ENCODE results near the gene THOC7. TPM values are rescaled to one million over a fixed set of nuclear protein-coding genes. Genes with fewer than 3 reads are reported as not detected.

THOC7 gene
- total and polyA plus RNA-seq, 2 of the 4 experiments (the other 2 are of a cell fraction): 25.8 to 55.9 TPM

DNA sequence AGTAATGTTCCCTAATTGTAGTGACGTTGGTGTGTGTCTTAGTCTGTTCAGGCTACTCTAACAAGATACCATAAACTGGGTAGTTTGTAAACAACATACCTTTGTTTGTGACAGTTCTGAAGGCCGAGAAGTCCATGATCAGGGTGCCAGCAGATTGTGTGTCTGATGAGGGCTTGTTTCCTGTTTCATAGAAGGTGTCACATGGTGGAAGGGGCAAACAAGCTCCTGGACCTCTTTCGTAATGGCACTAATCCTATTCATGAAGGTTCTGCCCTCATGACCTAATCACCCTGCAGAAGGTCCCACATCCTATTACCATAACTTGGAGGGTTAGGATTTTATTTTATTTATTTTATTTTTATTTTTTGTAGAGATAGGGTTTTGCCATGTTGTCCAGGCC, 11.2 kb upstream of the THOC7 start:
- Histone ChIP-seq H3K79me1 (ENCODE audit: low read depth in 1 of 2, low read length in 2 of 2) (peaks cover 48 to 72% of the 10 kb centered on the region in 2 experiments), H4K20me1 (ENCODE audit: insufficient read depth, low read length) (peaks cover 56% of the 10 kb centered on the region; the same call in 1 of the 2 replicates)
- POLR2A ChIA-PET (ENCODE audit: unreplicated experiment): no interaction called here

More for the DNA sequence above, 11.2 kb upstream of the THOC7 start:
- in situ Hi-C loops (cut with MboI; ENCODE audit: low sequenced_read_pairs) (no loop called here), dilution Hi-C loops (cut with HindIII; ENCODE audit: low sequenced_read_pairs, unreplicated experiment) (no loop called here), intact Hi-C loops (cut with micrococcal nuclease) (loop anchor here (5.0 kb wide), 1 partner anchor 38 kb away; the partner anchor contains the start of gene SCAANT1)
- H3K14ac ChIP-seq (replicated peaks; ENCODE audit: low read depth, low read length): no peak overlapping the region
- ATAC-seq (ENCODE audit: low read depth): no peak
- no peak overlapping the region for H2AFZ ChIP-seq (replicated peaks; ENCODE audit: low read length, poor library complexity)
- no peak overlapping the region for H3K56ac ChIP-seq (ENCODE audit: extremely low read depth, insufficient read depth, low read length)
- H3K9ac ChIP-seq (ENCODE audit: low read depth, low read length): no peak overlapping the region
- H3K9me1 ChIP-seq (ENCODE audit: insufficient read depth, low read length): peaks cover 6% of the 10 kb centered on the region
- WGBS, 2 experiments (ENCODE audit: extremely low coverage in 2 of 2, insufficient read length in 1 of 2): no CpG with 5 or more reads among the region's 3 CpGs
- H4K8ac ChIP-seq (ENCODE audit: low read depth in 2 of 2, low read length in 2 of 2): no peak overlapping the region
- no peak overlapping the region for H3K4me2 ChIP-seq (ENCODE audit: low read depth, low read length)
- H3K4ac ChIP-seq (ENCODE audit: low read depth, low read length): no peak overlapping the region
- H3K4me1 ChIP-seq (ENCODE audit: control insufficient read depth, insufficient read depth, low read length): peaks cover 9% of the 10 kb centered on the region
- CTCF ChIA-PET: no interaction called here
- H3K23ac ChIP-seq (ENCODE audit: low read depth, low read length): no peak overlapping the region
- no peak overlapping the region for H4K5ac ChIP-seq (ENCODE audit: low read depth, low read length)
- BruUV-seq (replicated peaks): no TSS peak
- no peak overlapping the region for H2AK9ac ChIP-seq (replicated peaks; ENCODE audit: low read depth, low read length, poor library complexity)
- no peak overlapping the region for H4K91ac ChIP-seq (ENCODE audit: insufficient read depth, low read depth, low read length)
- H3K18ac ChIP-seq (ENCODE audit: low read depth, low read length): no peak overlapping the region
- H2BK5ac ChIP-seq (ENCODE audit: low read depth, low read length, poor library complexity, severe bottlenecking): no peak overlapping the region
- H2AK5ac ChIP-seq (ENCODE audit: low read depth, low read length): no peak overlapping the region
- no peak for TF ChIP-seq CHD1 (IDR thresholded peaks at IDR 0.05; ENCODE audit: low read depth, low read length)
- TF ChIP-seq, protein P1, sequence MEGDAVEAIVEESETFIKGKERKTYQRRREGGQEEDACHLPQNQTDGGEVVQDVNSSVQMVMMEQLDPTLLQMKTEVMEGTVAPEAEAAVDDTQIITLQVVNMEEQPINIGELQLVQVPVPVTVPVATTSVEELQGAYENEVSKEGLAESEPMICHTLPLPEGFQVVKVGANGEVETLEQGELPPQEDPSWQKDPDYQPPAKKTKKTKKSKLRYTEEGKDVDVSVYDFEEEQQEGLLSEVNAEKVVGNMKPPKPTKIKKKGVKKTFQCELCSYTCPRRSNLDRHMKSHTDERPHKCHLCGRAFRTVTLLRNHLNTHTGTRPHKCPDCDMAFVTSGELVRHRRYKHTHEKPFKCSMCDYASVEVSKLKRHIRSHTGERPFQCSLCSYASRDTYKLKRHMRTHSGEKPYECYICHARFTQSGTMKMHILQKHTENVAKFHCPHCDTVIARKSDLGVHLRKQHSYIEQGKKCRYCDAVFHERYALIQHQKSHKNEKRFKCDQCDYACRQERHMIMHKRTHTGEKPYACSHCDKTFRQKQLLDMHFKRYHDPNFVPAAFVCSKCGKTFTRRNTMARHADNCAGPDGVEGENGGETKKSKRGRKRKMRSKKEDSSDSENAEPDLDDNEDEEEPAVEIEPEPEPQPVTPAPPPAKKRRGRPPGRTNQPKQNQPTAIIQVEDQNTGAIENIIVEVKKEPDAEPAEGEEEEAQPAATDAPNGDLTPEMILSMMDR (conservative IDR thresholded peaks at IDR 0.05; ENCODE audit: low read depth, low read length): no peak
- no peak for TF ChIP-seq BHLHE40 (IDR thresholded peaks at IDR 0.05; ENCODE audit: low read depth, low read length)
- no peak for TF ChIP-seq RAD21 (IDR thresholded peaks at IDR 0.05; ENCODE audit: low read length)
- TF ChIP-seq NFE2L2 (IDR thresholded peaks at IDR 0.05; ENCODE audit: low read depth, low read length): no peak
- no peak for TF ChIP-seq MAFK (IDR thresholded peaks at IDR 0.05; ENCODE audit: low read depth, low read length)
- H2BK15ac ChIP-seq (ENCODE audit: low read depth, low read length): no peak overlapping the region
- H2BK120ac ChIP-seq (ENCODE audit: low read depth, low read length): no peak overlapping the region
- no peak for DNase-seq
- no peak overlapping the region for H3K4me3 ChIP-seq (ENCODE audit: insufficient read depth, low read depth, low read length)
- H2BK20ac ChIP-seq (ENCODE audit: low read depth, low read length): no peak overlapping the region
- H3K27ac ChIP-seq (ENCODE audit: insufficient read depth, low read length): no peak overlapping the region
- H3K36me3 ChIP-seq (ENCODE audit: control insufficient read depth, insufficient read depth, low read length): no peaks in the 10 kb centered on the region
- H3K27me3 ChIP-seq (ENCODE audit: control insufficient read depth, insufficient read depth, low read length): no peaks in the 10 kb centered on the region
- no peaks in the 10 kb centered on the region for H3K9me3 ChIP-seq (ENCODE audit: control insufficient read depth, insufficient read depth, low read length)
